ENCODE measurements around the gene DCLK1. TPM values are rescaled to one million over a fixed set of nuclear protein-coding genes. Genes with fewer than 3 reads are reported as not detected.

The DCLK1 gene
- total RNA-seq, 1 experiment from 2014 or later, result 0.10 TPM

DNA sequence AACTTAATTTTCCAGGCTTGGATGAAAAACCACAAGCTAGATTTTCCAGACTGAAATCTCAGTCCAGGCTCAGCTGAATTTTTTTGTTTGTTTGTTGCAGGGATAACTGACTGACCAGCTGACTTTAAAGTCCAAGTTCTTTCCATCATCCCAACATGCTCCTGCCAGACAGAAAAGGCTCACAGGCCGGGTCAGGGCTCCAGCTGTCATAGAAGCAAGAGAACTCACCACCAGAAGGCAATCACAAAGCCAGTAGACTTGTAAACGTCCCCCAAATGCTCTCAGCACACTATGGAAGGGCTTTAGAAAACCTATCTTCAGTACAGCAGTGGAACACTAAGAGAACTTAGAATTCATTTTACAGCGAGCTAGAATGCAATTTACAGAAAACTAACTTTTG is 25.5 kb downstream of the DCLK1 start:
- TF ChIP-seq SIN3A (IDR thresholded peaks at IDR 0.05; ENCODE audit: low read depth), result no peak
- no peak for TF ChIP-seq SP1 (IDR thresholded peaks at IDR 0.05; ENCODE audit: low read depth)
- no peak for TF ChIP-seq SRF (IDR thresholded peaks at IDR 0.05; ENCODE audit: low read depth)
- no peak for TF ChIP-seq EGR1 (IDR thresholded peaks at IDR 0.05; ENCODE audit: low read depth)
- TF ChIP-seq, protein P1, sequence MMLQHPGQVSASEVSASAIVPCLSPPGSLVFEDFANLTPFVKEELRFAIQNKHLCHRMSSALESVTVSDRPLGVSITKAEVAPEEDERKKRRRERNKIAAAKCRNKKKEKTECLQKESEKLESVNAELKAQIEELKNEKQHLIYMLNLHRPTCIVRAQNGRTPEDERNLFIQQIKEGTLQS (IDR thresholded peaks at IDR 0.05), result no peak
- ChIA-PET CTCF (no interaction called here), RAD21 (ENCODE audit: low non-redundant PET in 1 of 2, low total read pairs in 2 of 2, uncharacterized antibody in 2 of 2, unreplicated experiment in 2 of 2) (no interaction called here), POLR2A (no interaction called here)
- no peak overlapping the region for H3K4me3 ChIP-seq (replicated peaks in 1 of 2; ENCODE audit: low read depth in 1 of 2, low read length in 2 of 2)
- no peaks in the 10 kb centered on the region for H3K27me3 ChIP-seq (ENCODE audit: insufficient read depth, low read length)
- H3K79me2 ChIP-seq (ENCODE audit: insufficient read depth, low read length), result no peaks in the 10 kb centered on the region
- H2AFZ ChIP-seq (ENCODE audit: low read depth, low read length, poor library complexity, severe bottlenecking), result no peak overlapping the region
- H3K9me3 ChIP-seq (ENCODE audit: control insufficient read depth in 1 of 2, insufficient read depth in 1 of 2, low read depth in 1 of 2, low read length in 2 of 2), result peaks cover 0 to 21% of the 10 kb centered on the region in 2 experiments; a peak in 1 of 4 replicates
- no peaks in the 10 kb centered on the region for H4K20me1 ChIP-seq (ENCODE audit: insufficient read depth)
- no peaks in the 10 kb centered on the region for H3K36me3 ChIP-seq (ENCODE audit: control insufficient read depth in 1 of 2, insufficient read depth in 2 of 2, low read length in 2 of 2)
- no peaks in the 10 kb centered on the region for H3K4me1 ChIP-seq (ENCODE audit: control insufficient read depth in 1 of 2, insufficient read depth in 2 of 2, low read length in 2 of 2)
- intact Hi-C loops (cut with micrococcal nuclease), result no loop called here
- no peak for ATAC-seq
- BruUV-seq (replicated peaks), result no TSS peak
- no peak overlapping the region for H3K4me2 ChIP-seq (ENCODE audit: low read length)
- no peak for DNase-seq (ENCODE audit: low read depth, low spot score)
- no peaks in the 10 kb centered on the region for H3K9me2 ChIP-seq (ENCODE audit: insufficient read depth)
- no peak overlapping the region for H3K9ac ChIP-seq (ENCODE audit: low read length)
- no peak overlapping the region for H3K27ac ChIP-seq (ENCODE audit: low read depth, low read length)

- RAD21 ChIA-PET (ENCODE audit: low non-redundant PET in 1 of 2, low total read pairs in 2 of 2, uncharacterized antibody in 2 of 2, unreplicated experiment in 2 of 2), result no interaction called here
- H3K27ac ChIP-seq (ENCODE audit: low read depth, low read length), result no peak overlapping the region
- no peak overlapping the region for H2AFZ ChIP-seq (ENCODE audit: low read depth, low read length, poor library complexity, severe bottlenecking)
- no peak for ATAC-seq
- H3K4me2 ChIP-seq (ENCODE audit: low read length), result no peak overlapping the region
- H3K9me2 ChIP-seq (ENCODE audit: insufficient read depth), result no peaks in the 10 kb centered on the region
- no peaks in the 10 kb centered on the region for H4K20me1 ChIP-seq (ENCODE audit: insufficient read depth)
- no peaks in the 10 kb centered on the region for H3K79me2 ChIP-seq (ENCODE audit: insufficient read depth, low read length)
- TF ChIP-seq POLR2AphosphoS5 (IDR thresholded peaks at IDR 0.05; ENCODE audit: low read depth, low read length) (no peak), TCF7L2 (IDR thresholded peaks at IDR 0.05; ENCODE audit: borderline replicate concordance, extremely low read depth, insufficient read depth, insufficient read length) (no peak), SP1 (IDR thresholded peaks at IDR 0.05; ENCODE audit: low read depth) (no peak), SIN3A (IDR thresholded peaks at IDR 0.05; ENCODE audit: low read depth) (no peak), FOSL1 (IDR thresholded peaks at IDR 0.05; ENCODE audit: low read depth) (no peak), RAD21 (IDR thresholded peaks at IDR 0.05; ENCODE audit: low read depth) (no peak), ELF1 (IDR thresholded peaks at IDR 0.05; ENCODE audit: borderline replicate concordance, low read depth) (no peak), SRF (IDR thresholded peaks at IDR 0.05; ENCODE audit: low read depth) (no peak), CBX3 (IDR thresholded peaks at IDR 0.05; ENCODE audit: low read depth) (no peak), MAX (IDR thresholded peaks at IDR 0.05) (no peak), EGR1 (IDR thresholded peaks at IDR 0.05; ENCODE audit: low read depth) (no peak)
- TF ChIP-seq, protein P2, sequence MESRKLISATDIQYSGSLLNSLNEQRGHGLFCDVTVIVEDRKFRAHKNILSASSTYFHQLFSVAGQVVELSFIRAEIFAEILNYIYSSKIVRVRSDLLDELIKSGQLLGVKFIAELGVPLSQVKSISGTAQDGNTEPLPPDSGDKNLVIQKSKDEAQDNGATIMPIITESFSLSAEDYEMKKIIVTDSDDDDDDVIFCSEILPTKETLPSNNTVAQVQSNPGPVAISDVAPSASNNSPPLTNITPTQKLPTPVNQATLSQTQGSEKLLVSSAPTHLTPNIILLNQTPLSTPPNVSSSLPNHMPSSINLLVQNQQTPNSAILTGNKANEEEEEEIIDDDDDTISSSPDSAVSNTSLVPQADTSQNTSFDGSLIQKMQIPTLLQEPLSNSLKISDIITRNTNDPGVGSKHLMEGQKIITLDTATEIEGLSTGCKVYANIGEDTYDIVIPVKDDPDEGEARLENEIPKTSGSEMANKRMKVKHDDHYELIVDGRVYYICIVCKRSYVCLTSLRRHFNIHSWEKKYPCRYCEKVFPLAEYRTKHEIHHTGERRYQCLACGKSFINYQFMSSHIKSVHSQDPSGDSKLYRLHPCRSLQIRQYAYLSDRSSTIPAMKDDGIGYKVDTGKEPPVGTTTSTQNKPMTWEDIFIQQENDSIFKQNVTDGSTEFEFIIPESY (IDR thresholded peaks at IDR 0.05; ENCODE audit: extremely low read depth, insufficient replicate concordance, low read length), result no peak
- TF ChIP-seq, protein P3, sequence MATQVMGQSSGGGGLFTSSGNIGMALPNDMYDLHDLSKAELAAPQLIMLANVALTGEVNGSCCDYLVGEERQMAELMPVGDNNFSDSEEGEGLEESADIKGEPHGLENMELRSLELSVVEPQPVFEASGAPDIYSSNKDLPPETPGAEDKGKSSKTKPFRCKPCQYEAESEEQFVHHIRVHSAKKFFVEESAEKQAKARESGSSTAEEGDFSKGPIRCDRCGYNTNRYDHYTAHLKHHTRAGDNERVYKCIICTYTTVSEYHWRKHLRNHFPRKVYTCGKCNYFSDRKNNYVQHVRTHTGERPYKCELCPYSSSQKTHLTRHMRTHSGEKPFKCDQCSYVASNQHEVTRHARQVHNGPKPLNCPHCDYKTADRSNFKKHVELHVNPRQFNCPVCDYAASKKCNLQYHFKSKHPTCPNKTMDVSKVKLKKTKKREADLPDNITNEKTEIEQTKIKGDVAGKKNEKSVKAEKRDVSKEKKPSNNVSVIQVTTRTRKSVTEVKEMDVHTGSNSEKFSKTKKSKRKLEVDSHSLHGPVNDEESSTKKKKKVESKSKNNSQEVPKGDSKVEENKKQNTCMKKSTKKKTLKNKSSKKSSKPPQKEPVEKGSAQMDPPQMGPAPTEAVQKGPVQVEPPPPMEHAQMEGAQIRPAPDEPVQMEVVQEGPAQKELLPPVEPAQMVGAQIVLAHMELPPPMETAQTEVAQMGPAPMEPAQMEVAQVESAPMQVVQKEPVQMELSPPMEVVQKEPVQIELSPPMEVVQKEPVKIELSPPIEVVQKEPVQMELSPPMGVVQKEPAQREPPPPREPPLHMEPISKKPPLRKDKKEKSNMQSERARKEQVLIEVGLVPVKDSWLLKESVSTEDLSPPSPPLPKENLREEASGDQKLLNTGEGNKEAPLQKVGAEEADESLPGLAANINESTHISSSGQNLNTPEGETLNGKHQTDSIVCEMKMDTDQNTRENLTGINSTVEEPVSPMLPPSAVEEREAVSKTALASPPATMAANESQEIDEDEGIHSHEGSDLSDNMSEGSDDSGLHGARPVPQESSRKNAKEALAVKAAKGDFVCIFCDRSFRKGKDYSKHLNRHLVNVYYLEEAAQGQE (IDR thresholded peaks at IDR 0.05; ENCODE audit: low read depth), result no peak
- TF ChIP-seq, protein P1 (IDR thresholded peaks at IDR 0.05), result no peak
- H3K9ac ChIP-seq (ENCODE audit: low read length), result no peak overlapping the region
- no peaks in the 10 kb centered on the region for H3K4me1 ChIP-seq (ENCODE audit: control insufficient read depth in 1 of 2, insufficient read depth in 2 of 2, low read length in 2 of 2)
- POLR2A ChIA-PET, result no interaction called here
- H3K4me3 ChIP-seq (replicated peaks in 1 of 2; ENCODE audit: low read depth in 1 of 2, low read length in 2 of 2), result no peak overlapping the region
- H3K36me3 ChIP-seq (ENCODE audit: control insufficient read depth in 1 of 2, insufficient read depth in 2 of 2, low read length in 2 of 2), result no peaks in the 10 kb centered on the region
- no TSS peak for BruUV-seq (replicated peaks)
- H3K9me3 ChIP-seq (ENCODE audit: control insufficient read depth in 1 of 2, insufficient read depth in 1 of 2, low read depth in 1 of 2, low read length in 2 of 2), result peaks cover 0 to 16% of the 10 kb centered on the region in 2 experiments; a peak in 1 of 4 replicates
- no peaks in the 10 kb centered on the region for H3K27me3 ChIP-seq (ENCODE audit: insufficient read depth, low read length)
- intact Hi-C loops (cut with micrococcal nuclease), result no loop called here
- no peak for DNase-seq (ENCODE audit: low read depth, low spot score)
- CTCF ChIA-PET, result no interaction called here
Observed at GRCh38 chr13:36102721-36103120, 28.5 kb downstream of the DCLK1 start.
